MM.1S (cell line): ENCODE measurements around the gene PIAS4.

Source experiments
- CTCF ChIP-seq: fragments of 300-600 bp; sonication (generic); IDR thresholded peaks from 2 replicates; pipeline ENCODE4 v1.5.1; 2016; ENCODE audit warnings: antibody characterized with exemption, low read length, mixed read lengths
- EZH2phosphoT487 ChIP-seq: fragments of 300-600 bp; sonication (generic); IDR thresholded peaks from 2 replicates; pipeline ENCODE4 v1.6.1; 2018; ENCODE audit warnings: antibody characterized with exemption, low read length

- TF ChIP-seq CTCF (no peak), EZH2phosphoT487 (no peak)
Observed at GRCh38 chr19:4038661-4039423, 31.3 kb downstream of the PIAS4 start.
